IPS-20b (cell line): ENCODE measurements around the gene GNAT1.

ENCODE experiments used
- H3K27ac ChIP-seq: one replicate; pipeline ENCODE4 v1.5.1; 2013; ENCODE audit warnings: low read length
- H3K27me3 ChIP-seq: 2 replicates; pipeline ENCODE4 v1.6.1; 2013; ENCODE audit warnings: mild to moderate bottlenecking, low read length, inconsistent platforms; ENCODE audit not compliant: insufficient read depth
- H3K36me3 ChIP-seq: 2 replicates; pipeline ENCODE4 v1.6.1; 2013; ENCODE audit warnings: low read depth, mild to moderate bottlenecking, inconsistent platforms, low read length, moderate library complexity; ENCODE audit not compliant: insufficient read depth
- H3K4me1 ChIP-seq: 2 replicates; pipeline ENCODE4 v1.6.1; 2013; ENCODE audit warnings: mild to moderate bottlenecking, control low read depth, inconsistent platforms, low read length, moderate library complexity; ENCODE audit not compliant: insufficient read depth
- H3K4me3 ChIP-seq: 2 replicates; pipeline ENCODE4 v1.5.1; 2013; ENCODE audit warnings: mild to moderate bottlenecking, low read length, inconsistent platforms
- H3K9ac ChIP-seq: 2 replicates; pipeline ENCODE4 v1.6.1; 2013; ENCODE audit warnings: low read depth, mild to moderate bottlenecking, inconsistent platforms, low read length, moderate library complexity
- H3K9me3 ChIP-seq: 2 replicates; pipeline ENCODE4 v1.6.1; 2013; ENCODE audit warnings: mild to moderate bottlenecking, low read depth, low read length, inconsistent platforms; ENCODE audit not compliant: insufficient read depth

Gene GNAT1

DNA sequence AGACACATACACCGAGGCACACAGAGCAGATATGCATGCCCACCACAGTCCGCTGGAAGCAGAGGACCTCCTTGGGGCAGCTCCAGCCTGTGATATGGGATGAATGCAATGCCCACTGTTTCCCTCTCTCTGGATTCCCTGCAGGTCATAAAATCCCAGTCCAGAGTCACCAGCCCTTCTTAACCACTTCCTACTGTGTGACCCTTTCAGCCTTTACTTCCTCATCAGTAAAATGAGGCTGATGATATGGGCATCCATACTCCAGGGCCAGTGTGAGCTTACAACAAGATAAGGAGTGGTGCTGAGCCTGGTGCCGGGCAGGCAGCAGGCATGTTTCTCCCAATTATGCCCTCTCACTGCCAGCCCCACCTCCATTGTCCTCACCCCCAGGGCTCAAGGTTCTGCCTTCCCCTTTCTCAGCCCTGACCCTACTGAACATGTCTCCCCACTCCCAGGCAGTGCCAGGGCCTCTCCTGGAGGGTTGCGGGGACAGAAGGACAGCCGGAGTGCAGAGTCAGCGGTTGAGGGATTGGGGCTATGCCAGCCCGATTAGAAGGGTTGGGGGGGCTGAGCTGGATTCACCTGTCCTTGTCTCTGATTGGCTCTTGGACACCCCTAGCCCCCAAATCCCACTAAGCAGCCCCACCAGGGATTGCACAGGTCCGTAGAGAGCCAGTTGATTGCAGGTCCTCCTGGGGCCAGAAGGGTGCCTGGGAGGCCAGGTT lies at the start of gene GNAT1:
GNAT1 (plus strand) TSS at position 675 of the 725 bp plus-strand sequence. CDS start 116 bp downstream, outside the sequence.
- no peak within 1 kb of the TSS; the same call in 1 of the 2 replicates for H3K9ac ChIP-seq
- peaks cover 10% of the 10 kb centered on the region for H3K36me3 ChIP-seq
- no peak within 1 kb of the TSS for H3K27ac ChIP-seq
- no peaks in the 10 kb centered on the region; the same call in 1 of the 2 replicates for H3K4me1 ChIP-seq
- H3K4me3 ChIP-seq: no peak within 1 kb of the TSS
- peaks cover 19% of the 10 kb centered on the region for H3K27me3 ChIP-seq
- H3K9me3 ChIP-seq: no peaks in the 10 kb centered on the region

DNA sequence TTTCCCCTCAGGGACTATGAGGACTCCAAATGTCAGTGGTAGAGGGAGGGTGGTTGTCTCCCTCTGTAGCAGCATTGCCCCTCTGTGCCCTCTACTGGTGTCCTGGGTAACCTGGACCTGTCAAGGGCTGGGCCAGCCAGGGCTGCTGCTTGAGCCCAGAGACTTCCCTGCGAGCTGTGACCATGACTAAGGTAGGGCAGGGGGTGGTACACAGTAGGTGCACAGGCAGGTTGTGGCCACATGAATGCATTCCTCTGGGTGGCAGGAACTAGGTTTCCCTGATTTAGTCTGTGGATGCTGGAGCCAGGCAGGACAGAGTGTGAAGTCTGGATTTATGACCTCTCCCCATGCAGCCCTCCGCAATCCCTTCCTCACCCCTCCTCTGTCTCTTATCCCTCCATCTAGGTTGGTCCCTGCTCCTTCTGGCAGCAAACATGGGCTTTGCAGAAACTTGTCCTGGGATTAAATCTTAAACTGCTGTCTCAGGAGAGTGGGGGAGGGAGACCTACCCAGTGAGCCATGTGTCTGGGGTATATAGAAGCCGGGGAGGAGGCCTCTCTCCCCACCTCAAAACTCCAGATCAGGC lies 45.0 kb upstream of the GNAT1 start:
- no peaks in the 10 kb centered on the region for H3K27me3 ChIP-seq
- no peaks in the 10 kb centered on the region for H3K9me3 ChIP-seq
- H3K27ac ChIP-seq: no peak overlapping the region
- no peak overlapping the region for H3K4me3 ChIP-seq
- no peaks in the 10 kb centered on the region for H3K36me3 ChIP-seq
- H3K9ac ChIP-seq: no peak overlapping the region
- peaks cover 8% of the 10 kb centered on the region; the same call in 1 of the 2 replicates for H3K4me1 ChIP-seq

DNA sequence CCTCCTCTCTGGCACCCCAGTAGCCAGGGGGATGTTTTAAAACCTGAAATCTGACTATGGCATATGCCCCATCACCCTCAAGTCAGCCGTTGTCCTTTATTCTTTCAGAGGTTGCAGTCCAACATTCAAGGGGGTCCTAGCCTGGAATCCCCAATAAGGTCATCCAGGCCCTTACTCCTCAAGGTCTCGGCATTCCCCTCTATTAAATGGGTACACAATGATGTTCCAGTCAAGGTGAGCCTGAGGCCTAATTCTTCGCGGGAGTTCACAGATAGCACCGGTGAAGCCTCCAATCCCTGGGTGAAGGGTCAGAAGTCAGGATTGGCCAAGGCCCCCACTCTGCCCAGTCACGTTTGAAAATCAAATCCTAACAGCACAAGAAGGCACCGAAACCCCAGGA lies 44.4 kb upstream of the GNAT1 start:
- Histone ChIP-seq H3K4me1 (peaks cover 9% of the 10 kb centered on the region; the same call in 1 of the 2 replicates), H3K36me3 (no peaks in the 10 kb centered on the region), H3K27ac (no peak overlapping the region), H3K27me3 (no peaks in the 10 kb centered on the region), H3K9ac (no peak overlapping the region), H3K4me3 (no peak overlapping the region), H3K9me3 (no peaks in the 10 kb centered on the region)

DNA sequence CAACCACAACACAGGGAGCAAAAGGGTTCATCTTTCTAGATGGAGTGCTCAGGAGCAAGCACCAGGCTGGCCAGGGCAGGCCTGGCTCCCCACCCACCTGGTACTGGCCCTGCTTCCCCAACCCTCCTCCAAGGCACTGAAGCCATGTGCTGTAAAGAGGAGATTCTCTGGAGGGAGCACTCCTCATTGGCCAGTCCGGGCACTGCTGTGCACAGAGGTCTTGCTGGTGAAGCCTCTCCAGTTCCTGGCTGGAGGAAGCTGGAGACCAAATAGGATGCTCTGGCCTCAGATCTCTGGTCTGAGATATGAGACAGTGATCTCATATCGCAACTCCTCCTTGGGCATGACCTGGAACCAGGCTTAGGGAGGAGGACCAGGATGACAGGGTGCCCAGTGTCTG lies 44.0 kb upstream of the GNAT1 start:
- Histone ChIP-seq H3K9me3 (no peaks in the 10 kb centered on the region), H3K36me3 (no peaks in the 10 kb centered on the region), H3K27me3 (no peaks in the 10 kb centered on the region), H3K27ac (no peak overlapping the region), H3K9ac (no peak overlapping the region), H3K4me1 (peaks cover 9% of the 10 kb centered on the region; the same call in 1 of the 2 replicates), H3K4me3 (no peak overlapping the region)

DNA sequence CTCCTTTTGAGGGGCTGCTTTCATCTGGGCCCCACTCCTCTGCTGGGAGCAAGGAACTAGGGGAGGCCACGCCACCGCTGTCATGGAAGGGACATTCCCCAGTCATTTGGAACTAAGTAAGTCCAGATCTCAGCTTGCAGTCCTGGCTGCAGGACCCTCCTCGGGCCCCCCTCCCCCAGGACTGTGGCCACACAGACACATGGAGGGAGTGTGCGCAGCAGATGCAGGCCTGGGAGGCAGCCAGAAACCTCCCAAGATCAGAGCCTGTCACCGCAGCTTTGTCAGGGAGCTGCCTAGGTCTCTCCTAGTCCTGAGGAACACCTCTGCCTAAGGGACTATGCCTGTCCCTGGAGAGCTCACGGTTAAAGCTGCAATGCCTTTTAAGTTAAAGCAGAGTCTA lies 43.5 kb upstream of the GNAT1 start:
- no peaks in the 10 kb centered on the region for H3K36me3 ChIP-seq
- peaks cover 3% of the 10 kb centered on the region; the same call in 1 of the 2 replicates for H3K27me3 ChIP-seq
- H3K4me1 ChIP-seq: peaks cover 9% of the 10 kb centered on the region; the same call in 1 of the 2 replicates
- no peak overlapping the region for H3K9ac ChIP-seq
- H3K9me3 ChIP-seq: no peaks in the 10 kb centered on the region
- H3K4me3 ChIP-seq: no peak overlapping the region
- H3K27ac ChIP-seq: no peak overlapping the region

DNA sequence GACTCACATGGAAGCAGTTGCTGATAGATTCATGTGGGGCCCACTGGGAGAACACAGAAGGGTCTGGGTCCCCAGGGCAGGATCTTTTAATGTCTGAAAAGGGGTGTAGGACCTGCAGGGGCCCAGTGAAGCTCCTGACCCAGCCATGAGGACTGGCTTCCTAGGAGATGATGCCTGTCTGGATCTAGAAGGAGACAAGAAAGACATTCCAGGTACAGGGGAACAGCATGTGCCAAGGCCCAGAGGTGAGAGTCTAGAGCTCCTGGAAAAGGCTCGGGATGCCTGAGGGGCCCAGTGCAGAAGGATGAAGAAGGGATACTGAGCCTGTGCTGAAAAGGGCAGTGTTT lies 41.0 kb upstream of the GNAT1 start:
- H3K4me3 ChIP-seq: no peak overlapping the region
- H3K4me1 ChIP-seq: peaks cover 9% of the 10 kb centered on the region; the same call in 1 of the 2 replicates

DNA sequence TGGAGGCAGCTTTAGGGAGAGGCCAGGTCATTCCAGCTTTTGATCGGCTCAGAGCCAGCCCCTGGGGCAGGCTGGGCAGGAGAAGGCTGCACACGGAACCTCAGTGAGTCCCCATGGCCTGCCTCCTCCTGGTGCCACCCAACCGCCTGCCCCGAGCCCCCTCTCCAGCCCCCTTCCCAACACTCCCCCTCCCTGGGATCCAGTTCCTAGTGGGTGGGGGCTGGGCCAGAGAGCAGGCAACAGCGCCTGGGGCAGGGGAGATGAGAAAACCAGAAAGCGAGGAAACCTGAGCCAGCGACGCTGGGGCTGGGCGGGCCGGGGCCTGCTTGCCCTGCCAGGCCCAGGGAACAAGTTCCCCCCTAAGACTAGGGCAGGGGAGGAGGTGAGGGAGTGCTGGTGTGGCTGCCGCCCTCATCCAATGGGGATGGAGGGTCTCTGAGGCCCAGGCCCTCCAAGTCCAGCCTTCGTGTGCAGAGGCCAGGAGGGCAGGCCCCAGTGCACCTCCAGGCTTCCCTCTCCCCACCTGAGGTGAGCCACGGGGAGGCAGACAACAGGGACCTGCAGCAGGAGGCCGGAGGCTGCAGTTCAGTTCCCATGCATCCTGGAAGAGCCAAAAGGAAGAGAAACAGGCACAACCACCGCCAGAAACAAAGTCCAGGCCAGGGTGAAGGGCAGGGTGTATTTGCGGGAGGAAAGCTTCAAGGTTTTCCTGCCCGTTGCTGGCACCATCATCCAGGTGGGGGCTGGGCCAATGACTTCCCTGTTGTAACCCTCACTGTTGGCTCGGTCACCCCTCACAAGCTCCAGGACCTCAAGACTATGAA lies 40.3 kb upstream of the GNAT1 start:
- Histone ChIP-seq H3K9me3 (no peaks in the 10 kb centered on the region), H3K9ac (no peak overlapping the region; the same call in none of the 2 replicates), H3K27me3 (peaks cover 27% of the 10 kb centered on the region), H3K27ac (no peak overlapping the region), H3K36me3 (no peaks in the 10 kb centered on the region), H3K4me1 (peaks cover 12% of the 10 kb centered on the region; the same call in 1 of the 2 replicates), H3K4me3 (no peak overlapping the region)

More for the DNA sequence above, 41.0 kb upstream of the GNAT1 start:
- H3K9ac ChIP-seq: peak overlapping the region; percentile 11; the same call in 1 of the 2 replicates
- no peaks in the 10 kb centered on the region for H3K9me3 ChIP-seq
- H3K27me3 ChIP-seq: peaks cover 20% of the 10 kb centered on the region
- H3K27ac ChIP-seq: no peak overlapping the region
- H3K36me3 ChIP-seq: no peaks in the 10 kb centered on the region

DNA sequence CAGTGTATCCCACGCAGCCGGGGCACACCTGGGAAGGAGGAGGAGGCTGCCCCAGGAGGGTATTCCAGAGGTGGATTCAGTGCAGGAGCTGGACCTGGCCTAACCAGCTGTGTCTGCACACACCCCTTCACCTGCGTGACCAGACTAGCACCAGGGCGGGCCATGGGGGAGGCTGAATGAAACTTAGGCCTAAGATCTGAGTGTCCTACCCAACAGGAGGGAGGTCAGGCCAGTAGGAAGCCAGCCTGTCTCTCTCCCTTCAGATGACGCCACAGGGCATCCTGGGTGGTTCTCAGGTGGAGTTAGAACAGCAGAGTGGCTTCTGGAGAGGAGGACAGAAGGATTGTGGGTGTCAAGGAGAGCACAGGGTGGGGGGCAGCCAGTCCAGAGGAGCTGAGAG lies 39.7 kb upstream of the GNAT1 start:
- no peak overlapping the region for H3K9ac ChIP-seq

DNA sequence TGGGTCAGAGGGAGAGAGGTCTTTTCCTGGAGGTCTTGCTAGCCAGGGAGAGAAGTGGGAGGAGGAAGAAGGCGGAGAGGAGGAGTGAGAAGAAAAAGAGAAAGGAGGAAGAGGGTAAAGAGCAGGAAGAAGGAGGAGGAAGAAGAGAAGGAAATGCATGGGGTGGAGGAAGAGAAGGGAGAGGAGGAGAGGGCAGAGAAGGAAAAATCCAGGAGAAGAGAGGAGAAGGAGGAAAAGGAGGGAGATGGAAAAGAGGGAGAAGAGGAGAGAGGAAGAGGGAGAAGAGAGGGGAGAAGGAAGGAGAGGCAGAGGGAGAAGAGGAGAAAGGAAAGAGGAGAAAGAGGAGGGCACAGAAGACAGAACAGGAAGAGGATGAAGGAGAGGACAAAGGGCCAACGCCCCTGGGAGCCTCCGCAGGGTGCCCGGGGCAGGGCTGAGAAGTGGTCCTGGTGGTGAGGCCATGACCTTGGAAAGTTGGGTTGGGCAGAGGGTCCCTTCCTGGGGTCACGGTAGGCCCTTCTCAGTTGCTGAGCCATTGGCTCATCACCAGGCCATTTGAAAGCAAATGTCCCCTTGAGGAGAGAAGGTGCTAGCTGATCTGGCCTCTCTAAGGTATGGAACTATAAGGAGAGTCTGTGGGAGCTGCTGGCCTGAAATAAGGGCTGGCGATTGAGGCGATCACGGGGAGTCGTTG lies 37.5 kb upstream of the GNAT1 start:
- H3K9ac ChIP-seq: no peak overlapping the region
- H3K4me1 ChIP-seq: peaks cover 25% of the 10 kb centered on the region; the same call in 1 of the 2 replicates
- no peaks in the 10 kb centered on the region for H3K9me3 ChIP-seq
- no peaks in the 10 kb centered on the region for H3K36me3 ChIP-seq
- H3K27ac ChIP-seq: no peak overlapping the region
- H3K4me3 ChIP-seq: peak overlapping the region; percentile 50; the same call in 1 of the 2 replicates
- peaks cover 36% of the 10 kb centered on the region for H3K27me3 ChIP-seq

More for the DNA sequence above, 39.7 kb upstream of the GNAT1 start:
- no peaks in the 10 kb centered on the region for H3K36me3 ChIP-seq
- H3K27ac ChIP-seq: no peak overlapping the region
- H3K4me3 ChIP-seq: no peak overlapping the region
- H3K4me1 ChIP-seq: peaks cover 18% of the 10 kb centered on the region; the same call in 1 of the 2 replicates
- no peaks in the 10 kb centered on the region for H3K9me3 ChIP-seq
- H3K27me3 ChIP-seq: peaks cover 34% of the 10 kb centered on the region

DNA sequence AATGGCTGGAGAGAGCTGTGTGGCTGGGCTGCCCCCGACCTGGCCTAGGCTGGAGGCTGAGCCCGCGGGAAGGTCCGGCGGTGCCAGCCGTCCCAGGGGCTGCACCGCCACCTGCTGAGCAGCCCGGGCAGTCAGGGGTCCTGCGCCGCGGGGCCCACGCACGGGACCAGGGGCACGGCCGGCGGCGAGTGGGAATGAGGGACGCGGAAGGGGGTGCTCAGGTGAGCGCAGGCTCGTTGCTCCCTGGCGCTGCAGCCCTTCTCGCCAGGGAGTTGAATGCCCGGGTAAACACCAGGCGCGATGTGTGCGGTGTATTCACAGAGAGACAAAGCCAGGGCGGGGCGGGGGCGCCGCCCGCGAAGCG lies 37.0 kb upstream of the GNAT1 start:
- Histone ChIP-seq H3K36me3 (no peaks in the 10 kb centered on the region), H3K9me3 (no peaks in the 10 kb centered on the region), H3K27me3 (peaks cover 36% of the 10 kb centered on the region), H3K4me3 (peak overlapping the region; percentile 50; the same call in 1 of the 2 replicates), H3K4me1 (peaks cover 25% of the 10 kb centered on the region; the same call in 1 of the 2 replicates), H3K27ac (no peak overlapping the region), H3K9ac (no peak overlapping the region)
